ENCODE results near the gene CEP72. TPM values are rescaled to one million over a fixed set of nuclear protein-coding genes. Genes with fewer than 3 reads are reported as not detected.

Gene CEP72
- total RNA-seq, 4 donors from 2014 or later: 0.83 to 1.8 (median 1.5) TPM

DNA sequence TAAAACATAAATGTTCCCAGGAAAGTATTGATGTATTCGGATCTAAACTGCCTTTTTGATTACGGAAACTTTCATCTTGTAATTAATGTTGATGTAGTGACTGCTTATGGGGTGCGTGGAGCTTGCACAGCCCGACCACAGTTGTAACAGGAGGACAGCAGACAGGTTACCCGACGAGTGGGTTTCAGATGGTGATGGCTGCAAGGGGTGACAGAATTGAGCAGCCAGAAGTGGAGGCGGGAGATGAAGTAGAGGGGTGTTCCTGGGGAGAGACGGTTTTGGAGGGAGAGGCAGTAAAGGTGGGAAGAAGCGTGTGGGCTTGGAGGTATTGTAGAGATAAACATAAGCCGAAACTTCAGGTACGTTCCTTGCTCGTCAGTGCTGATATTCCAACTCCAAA lies 5.8 kb downstream of the CEP72 start:
- no peaks in the 10 kb centered on the region for H3K27me3 ChIP-seq
- H3K4me3 ChIP-seq: no peak overlapping the region
- H3K27ac ChIP-seq (replicated peaks in 1 of 4): no peak overlapping the region
- H3K4me1 ChIP-seq: peaks cover 2 to 7% (median 4%) of the 10 kb centered on the region in 4 donors
- no peak for DNase-seq (ENCODE audit: extremely low spot score)
- TF ChIP-seq EP300 (IDR thresholded peaks at IDR 0.05): no peak
- 93% methylated on average over 12 of the region's 12 CpGs for WGBS
- H3K9me3 ChIP-seq: no peaks in the 10 kb centered on the region
- H3K36me3 ChIP-seq: peaks cover 14 to 38% (median 31%) of the 10 kb centered on the region in 4 donors
- intact Hi-C loops (cut with DNase I): no loop called here

DNA sequence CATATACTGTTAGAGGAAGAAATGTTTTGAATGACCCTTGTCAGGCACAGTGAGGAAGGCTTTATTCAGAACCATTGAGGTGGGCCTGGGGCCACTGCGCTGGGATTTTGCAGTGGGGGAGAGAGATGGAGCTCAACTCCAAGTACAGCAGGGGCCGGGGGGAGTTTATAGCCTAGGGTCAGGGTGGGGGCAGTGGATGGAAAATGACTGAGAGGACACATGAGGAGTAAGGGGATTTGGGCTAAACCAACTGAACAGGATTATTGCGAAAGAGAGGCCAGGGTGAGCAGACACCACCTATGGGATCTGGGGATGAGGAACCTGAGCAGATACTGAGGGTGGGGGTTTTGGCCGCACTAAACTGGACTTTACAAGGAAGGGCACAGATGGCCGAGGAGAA lies 6.3 kb downstream of the CEP72 start:
- no peak overlapping the region for H3K4me3 ChIP-seq
- H3K4me1 ChIP-seq: peaks cover 0 to 2% (median 0%) of the 10 kb centered on the region in 4 donors
- H3K9me3 ChIP-seq: no peaks in the 10 kb centered on the region
- 88% methylated on average over 5 of the region's 5 CpGs for WGBS
- intact Hi-C loops (cut with DNase I): no loop called here
- TF ChIP-seq POLR2AphosphoS5 (IDR thresholded peaks at IDR 0.05) (no peak), EP300 (IDR thresholded peaks at IDR 0.05) (no peak), POLR2A (IDR thresholded peaks at IDR 0.05; ENCODE audit: low read depth) (no peak)
- TF ChIP-seq, protein P1, sequence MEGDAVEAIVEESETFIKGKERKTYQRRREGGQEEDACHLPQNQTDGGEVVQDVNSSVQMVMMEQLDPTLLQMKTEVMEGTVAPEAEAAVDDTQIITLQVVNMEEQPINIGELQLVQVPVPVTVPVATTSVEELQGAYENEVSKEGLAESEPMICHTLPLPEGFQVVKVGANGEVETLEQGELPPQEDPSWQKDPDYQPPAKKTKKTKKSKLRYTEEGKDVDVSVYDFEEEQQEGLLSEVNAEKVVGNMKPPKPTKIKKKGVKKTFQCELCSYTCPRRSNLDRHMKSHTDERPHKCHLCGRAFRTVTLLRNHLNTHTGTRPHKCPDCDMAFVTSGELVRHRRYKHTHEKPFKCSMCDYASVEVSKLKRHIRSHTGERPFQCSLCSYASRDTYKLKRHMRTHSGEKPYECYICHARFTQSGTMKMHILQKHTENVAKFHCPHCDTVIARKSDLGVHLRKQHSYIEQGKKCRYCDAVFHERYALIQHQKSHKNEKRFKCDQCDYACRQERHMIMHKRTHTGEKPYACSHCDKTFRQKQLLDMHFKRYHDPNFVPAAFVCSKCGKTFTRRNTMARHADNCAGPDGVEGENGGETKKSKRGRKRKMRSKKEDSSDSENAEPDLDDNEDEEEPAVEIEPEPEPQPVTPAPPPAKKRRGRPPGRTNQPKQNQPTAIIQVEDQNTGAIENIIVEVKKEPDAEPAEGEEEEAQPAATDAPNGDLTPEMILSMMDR (IDR thresholded peaks at IDR 0.05): no peak
- H3K36me3 ChIP-seq: peaks cover 14 to 41% (median 32%) of the 10 kb centered on the region in 4 donors
- no peak overlapping the region for H3K27ac ChIP-seq (replicated peaks in 1 of 4)
- no peak for DNase-seq (ENCODE audit: extremely low spot score)
- no peaks in the 10 kb centered on the region for H3K27me3 ChIP-seq

DNA sequence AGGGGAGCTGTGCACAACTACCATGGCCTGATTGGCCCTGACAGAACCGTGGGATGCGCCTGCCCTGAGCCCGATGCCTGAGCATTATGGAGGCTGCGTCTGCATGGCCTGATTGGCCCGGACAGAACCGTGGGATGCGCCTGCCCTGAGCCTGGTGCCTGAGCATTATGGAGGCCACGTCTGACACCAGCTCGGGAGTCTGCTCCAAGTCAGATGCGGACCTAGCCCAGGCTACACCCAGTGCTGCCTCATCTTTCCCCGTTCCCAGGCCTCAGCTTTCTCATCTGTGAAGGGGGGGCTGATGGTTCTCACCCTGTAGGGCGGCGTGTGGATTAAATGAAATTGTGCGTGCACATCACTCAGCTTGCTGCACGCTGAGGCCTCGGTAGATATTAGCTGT lies 7.3 kb downstream of the CEP72 start:
- H3K4me3 ChIP-seq: no peak overlapping the region
- H3K4me1 ChIP-seq: no peaks in the 10 kb centered on the region
- WGBS: 98% methylated on average over 15 of the region's 16 CpGs
- H3K36me3 ChIP-seq: peaks cover 14 to 46% (median 36%) of the 10 kb centered on the region in 4 donors
- intact Hi-C loops (cut with DNase I): no loop called here
- H3K27me3 ChIP-seq: no peaks in the 10 kb centered on the region
- no peak overlapping the region for H3K27ac ChIP-seq (replicated peaks in 1 of 4)
- TF ChIP-seq POLR2AphosphoS5 (IDR thresholded peaks at IDR 0.05): no peak
- no peak for TF ChIP-seq POLR2A (IDR thresholded peaks at IDR 0.05; ENCODE audit: low read depth)
- no peak for TF ChIP-seq EP300 (IDR thresholded peaks at IDR 0.05)
- TF ChIP-seq, protein P1 (IDR thresholded peaks at IDR 0.05): no peak
- no peak for DNase-seq (ENCODE audit: extremely low spot score)
- no peaks in the 10 kb centered on the region for H3K9me3 ChIP-seq

DNA sequence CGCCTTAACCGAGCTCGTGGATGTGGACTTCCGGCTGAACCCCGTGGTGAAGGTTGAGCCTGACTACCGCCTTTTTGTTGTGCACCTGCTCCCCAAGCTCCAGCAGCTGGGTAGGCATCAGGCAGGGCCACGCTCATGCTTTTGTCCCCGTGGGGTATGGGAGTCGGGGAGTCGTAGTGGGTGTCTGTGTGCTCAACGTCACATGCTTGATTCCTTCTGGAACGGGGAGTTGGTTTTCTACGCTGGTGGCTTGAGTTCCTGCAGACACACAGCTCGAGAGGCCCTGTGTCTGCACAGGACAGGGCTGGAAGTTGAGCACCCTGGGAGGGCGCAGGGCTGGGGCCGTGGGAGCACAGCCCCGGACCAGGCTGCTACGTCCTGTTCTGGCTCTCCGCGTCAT lies 8.0 kb downstream of the CEP72 start:
- WGBS: 97% methylated on average over 6 of the region's 20 CpGs
- Histone ChIP-seq H3K4me3 (no peak overlapping the region), H3K27ac (replicated peaks in 1 of 4) (no peak overlapping the region), H3K27me3 (no peaks in the 10 kb centered on the region), H3K36me3 (peaks cover 14 to 53% (median 39%) of the 10 kb centered on the region in 4 donors), H3K9me3 (no peaks in the 10 kb centered on the region), H3K4me1 (no peaks in the 10 kb centered on the region)
- intact Hi-C loops (cut with DNase I): no loop called here
- no peak for TF ChIP-seq POLR2A (IDR thresholded peaks at IDR 0.05; ENCODE audit: low read depth)
- no peak for TF ChIP-seq POLR2AphosphoS5 (IDR thresholded peaks at IDR 0.05)
- TF ChIP-seq, protein P1 (IDR thresholded peaks at IDR 0.05): no peak
- TF ChIP-seq EP300 (IDR thresholded peaks at IDR 0.05): no peak
- no peak for DNase-seq (ENCODE audit: extremely low spot score)

DNA sequence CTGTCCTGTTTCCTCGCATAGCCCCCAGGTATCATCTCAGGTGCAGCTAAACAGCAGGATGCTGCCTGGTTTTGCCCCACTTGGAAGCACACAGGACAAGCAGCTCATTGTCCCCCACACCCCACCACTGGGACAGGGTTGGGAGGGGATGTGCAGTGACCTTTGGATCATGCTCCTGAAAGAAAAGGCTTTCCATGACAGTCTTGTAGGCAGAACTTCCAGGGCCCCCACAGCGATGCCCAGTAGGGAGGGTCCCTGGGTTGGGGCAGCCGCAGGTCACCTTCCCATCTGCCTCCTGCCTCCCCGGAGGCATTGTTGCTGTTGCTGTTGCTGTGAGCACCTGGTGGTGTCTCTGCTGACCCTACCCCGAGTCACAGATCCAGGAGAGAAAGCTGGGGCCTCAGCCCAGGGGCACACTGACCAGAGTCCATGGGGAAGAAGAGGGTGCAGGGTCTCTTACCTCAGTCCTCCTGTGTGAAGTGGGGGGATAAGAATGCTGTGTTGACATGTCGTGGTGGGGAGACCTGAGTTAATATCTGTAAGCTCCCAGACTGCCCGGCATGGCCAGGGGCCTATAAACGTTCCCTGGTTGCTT lies 8.5 kb downstream of the CEP72 start:
- Histone ChIP-seq H3K27ac (replicated peaks in 1 of 4) (no peak overlapping the region), H3K27me3 (no peaks in the 10 kb centered on the region), H3K4me1 (no peaks in the 10 kb centered on the region), H3K9me3 (no peaks in the 10 kb centered on the region), H3K4me3 (no peak overlapping the region), H3K36me3 (peaks cover 14 to 58% (median 41%) of the 10 kb centered on the region in 4 donors)
- TF ChIP-seq POLR2AphosphoS5 (IDR thresholded peaks at IDR 0.05): no peak
- no peak for TF ChIP-seq EP300 (IDR thresholded peaks at IDR 0.05)
- TF ChIP-seq, protein P1 (IDR thresholded peaks at IDR 0.05): no peak
- TF ChIP-seq POLR2A (IDR thresholded peaks at IDR 0.05; ENCODE audit: low read depth): no peak
- intact Hi-C loops (cut with DNase I): no loop called here
- no peak for DNase-seq (ENCODE audit: extremely low spot score)
- WGBS: 95% methylated on average over 4 of the region's 8 CpGs

Measured in esophagus muscularis mucosa (tissue), 4 donors.